GM12878 (cell line): Measurements from ENCODE around the gene NRXN3. TPM values are rescaled to one million over a fixed set of nuclear protein-coding genes. Genes with fewer than 3 reads are reported as not detected.

Experiments used
- ATAC-seq: fragments of 200-7000 bp; cut with Tn5 transposase; 3 replicates; pipeline ENCODE4 v1.9.1; 2020; ENCODE audit warnings: mild to moderate bottlenecking, moderate library complexity
- BruUV-seq: library from RNA; stranded (reverse); fragments of 400-500 nt; replicated peaks from 2 replicates; lab custom pipeline; 2021; lab: Mats Ljungman, UMichigan
- CTCF ChIA-PET: fragments of 300-600 bp; sonication (Branson Sonifier 250); formaldehyde crosslinking; extraction: SDS; loops from one replicate; lab custom pipeline; 2021; ENCODE audit warnings: inconsistent platforms; lab: Yijun Ruan, JAX
- POLR2A ChIA-PET: fragments of 350-600 bp; formaldehyde crosslinking; extraction: SDS; loops from one replicate; lab custom pipeline; 2021; ENCODE audit warnings: inconsistent platforms; lab: Charles Lee
- RAD21 ChIA-PET: fragments of 300-600 bp; sonication (Branson Sonifier 250); formaldehyde crosslinking; loops from one replicate; lab custom pipeline; 2023; ENCODE audit warnings: antibody characterized with exemption; ENCODE audit not compliant: unreplicated experiment; lab: Charles Lee
- SMC1A ChIA-PET: fragments of 300-600 bp; sonication (Branson Sonifier 250); formaldehyde crosslinking; loops from one replicate; lab custom pipeline; 2023; ENCODE audit not compliant: unreplicated experiment, uncharacterized antibody; lab: Charles Lee
- DNase-seq: peaks from one replicate; pipeline ENCODE4 v3.0.0-alpha.2; 2011; ENCODE audit warnings: low read depth, low spot score
- FAIRE-seq: peaks from 3 replicates; lab custom pipeline; 2011; peaks lifted over from hg19 to GRCh38; lab: Jason Lieb, UNC
- H2AFZ ChIP-seq: 2 replicates; pipeline ENCODE4 v1.6.0; 2011; ENCODE audit warnings: low read depth, low read length, control low read depth; ENCODE audit not compliant: control insufficient read depth
- H3K27ac ChIP-seq: 2 replicates; pipeline ENCODE4 v1.5.1; 2011; ENCODE audit warnings: control low read depth; ENCODE audit not compliant: control insufficient read depth, insufficient read depth
- H3K27me3 ChIP-seq, 2 experiments: replicated peaks in 1 of 2; 2 replicates each; pipeline versions ENCODE4 v1.6.0 to v1.6.1; 2011; ENCODE audit warnings: low read length in 1 of 2; ENCODE audit not compliant: control insufficient read depth in 2 of 2, insufficient read depth in 2 of 2
- H3K36me3 ChIP-seq, 2 experiments: 2 replicates each; pipeline ENCODE4 v1.5.1; 2011; ENCODE audit warnings: low read length in 1 of 2; ENCODE audit not compliant: control insufficient read depth in 2 of 2, insufficient read depth in 2 of 2
- H3K4me1 ChIP-seq: 2 replicates; pipeline ENCODE4 v1.6.1; 2011; ENCODE audit warnings: mild to moderate bottlenecking, low read length, moderate library complexity, mixed read lengths; ENCODE audit not compliant: control insufficient read depth, insufficient read depth
- H3K4me2 ChIP-seq: 2 replicates; pipeline ENCODE4 v1.6.0; 2011; ENCODE audit warnings: control low read depth; ENCODE audit not compliant: control insufficient read depth, insufficient read depth
- H3K4me3 ChIP-seq: fragments of 200-600 bp; sonication (generic); 2 replicates; pipeline ENCODE4 v1.5.1; 2016
- H3K79me2 ChIP-seq: 2 replicates; pipeline ENCODE4 v1.6.0; 2011; ENCODE audit warnings: low read length; ENCODE audit not compliant: control insufficient read depth, insufficient read depth
- H3K9ac ChIP-seq: 2 replicates; pipeline ENCODE4 v1.8.0; 2011; ENCODE audit warnings: low read length, control low read depth, mixed read lengths; ENCODE audit not compliant: control insufficient read depth, insufficient read depth
- H3K9me3 ChIP-seq: replicated peaks from 3 replicates; pipeline ENCODE4 v1.5.1; 2011; ENCODE audit warnings: mild to moderate bottlenecking, low read length; ENCODE audit not compliant: control insufficient read depth, insufficient read depth
- H4K20me1 ChIP-seq: 2 replicates; pipeline ENCODE4 v1.6.0; 2011; ENCODE audit not compliant: control insufficient read depth, insufficient read depth
- HSF1 ChIP-seq: fragments of 150-350 bp; IDR thresholded peaks from 2 replicates; pipeline ENCODE4 v1.6.1; 2014; ENCODE audit warnings: mild to moderate bottlenecking, low read depth, low read length
- NR2C1 ChIP-seq: fragments of 450-650 bp; IDR thresholded peaks from 2 replicates; pipeline ENCODE4 v1.6.1; 2017; ENCODE audit warnings: antibody characterized with exemption, mild to moderate bottlenecking, moderate library complexity
- PKNOX1 ChIP-seq: fragments of 450-650 bp; IDR thresholded peaks from 2 replicates; pipeline ENCODE4 v1.6.1; 2016; ENCODE audit warnings: mild to moderate bottlenecking
- PML ChIP-seq: IDR thresholded peaks from 2 replicates; pipeline ENCODE4 v1.6.1; 2012; ENCODE audit warnings: low read length, inconsistent platforms
- SMAD5 ChIP-seq: IDR thresholded peaks from 2 replicates; pipeline ENCODE4 v1.6.1; 2016; ENCODE audit warnings: antibody characterized with exemption, low read depth
- TBL1XR1 ChIP-seq: IDR thresholded peaks from 2 replicates; pipeline ENCODE4 v1.6.1; 2012; ENCODE audit warnings: low read depth, low read length, improper control_type of control experiment
- TCF12 ChIP-seq: IDR thresholded peaks from 2 replicates; pipeline ENCODE4 v1.6.1; 2011; ENCODE audit warnings: low read depth, mild to moderate bottlenecking, low read length
- ZNF24 ChIP-seq: fragments of 450-650 bp; IDR thresholded peaks from 2 replicates; pipeline ENCODE4 v1.6.1; 2017; ENCODE audit warnings: antibody characterized with exemption, mild to moderate bottlenecking
- WGBS: methylation state at CpG from one replicate; pipeline ENCODE4 v1.1.6; 2016; ENCODE audit warnings: low lambda C conversion rate; ENCODE audit not compliant: insufficient replicate concordance, insufficient coverage; ENCODE audit errors: missing lambda C conversion rate; 5-methylcytosine and 5-hydroxymethylcytosine counted together
- in situ Hi-C: fragments of 300-500 bp; cut with MboI; formaldehyde crosslinking; loops from 9 replicates; pipeline ENCODE4 v1.14.3; 2018; ENCODE audit warnings: mixed read lengths
- intact Hi-C: fragments of 100-400 bp; cut with micrococcal nuclease; formaldehyde crosslinking; loops from one replicate; pipeline ENCODE4 v1.14.2; 2022; ENCODE audit not compliant: unreplicated experiment
- polyA plus RNA-seq, 11 experiments: library from polyadenylated mRNA; depleted of rRNA in 4 of 11; unstranded in 6 of 11; stranded (reverse) in 5 of 11; fragments of >200 nt; fragmentation: Nextera tagmentation in 4 of 11; fragmentation: Illumina TruSeq in 1 of 11; extraction: Ambion mirVana in 4 of 11; extraction: Trizol in 1 of 11; gene quantifications; 1 replicate in 1 of 11; 2 replicates in 10 of 11; pipeline versions ENCODE4 v1.2.1 to v1.2.3, GENCODE V29; 2011 to 2016; ENCODE audit warnings: inconsistent platforms in 2 of 11, missing spikeins in 2 of 11, low read depth in 1 of 11
- total RNA-seq, 4 experiments: library from RNA; depleted of rRNA in 3 of 4; stranded (reverse); fragments of >200 nt in 3 of 4; fragmentation: Illumina TruSeq in 1 of 4; extraction: Trizol in 1 of 4; gene quantifications; 2 replicates each; pipeline versions ENCODE4 v1.2.1 to v1.2.3, GENCODE V29; 2013 to 2021

The NRXN3 gene
- total and polyA plus RNA-seq, 10 of the 15 experiments (the other 5 are each of a cell fraction or from before 2014, with no cell fraction given): 0.52 to 3.3 (median 1.4) TPM

GRCh38 chr14:78122436-78122835 is 47.7 kb upstream of the NRXN3 start:
- Histone ChIP-seq H3K36me3 (no peaks in the 10 kb centered on the region), H2AFZ (no peak overlapping the region), H3K9me3 (no peaks in the 10 kb centered on the region), H3K4me1 (no peaks in the 10 kb centered on the region)
- SMC1A ChIA-PET: no interaction called here
- RAD21 ChIA-PET: no interaction called here
- no peak for ATAC-seq
- CTCF ChIA-PET: no interaction called here
- TF ChIP-seq TCF12 (no peak), SMAD5 (no peak), PKNOX1 (no peak), HSF1 (no peak), NR2C1 (no peak), TBL1XR1 (no peak), PML (no peak), ZNF24 (no peak)
- TF ChIP-seq, all 136 proteins: peak for 0
- H3K27me3 ChIP-seq: no peaks in the 10 kb centered on the region
- DNase-seq (no peak), FAIRE-seq (no peak)
- no TSS peak for BruUV-seq
- no peaks in the 10 kb centered on the region for H3K79me2 ChIP-seq
- POLR2A ChIA-PET: no interaction called here
- H3K9ac ChIP-seq: no peak overlapping the region
- no peak overlapping the region for H3K27ac ChIP-seq
- intact Hi-C loops (no loop called here), in situ Hi-C loops (no loop called here)
- WGBS: 0% methylated on average over 4 of the region's 5 CpGs
- H4K20me1 ChIP-seq: no peaks in the 10 kb centered on the region
- H3K4me2 ChIP-seq: no peak overlapping the region
- H3K4me3 ChIP-seq: no peak overlapping the region
